ENCODE results near the gene ITM2B. TPM values are rescaled to one million over a fixed set of nuclear protein-coding genes. Genes with fewer than 3 reads are reported as not detected.

Gene ITM2B
- polyA plus RNA-seq, 4 donors, result 288 to 596 (median 393) TPM

Other genes with a start within 250 kb of the ITM2B start
- gene SUCLA2, start 231.9 kb upstream of the ITM2B start, polyA plus RNA-seq, result 10 to 100 TPM; 53.5 to 91.2 (median 58.0) TPM
- 10 to 100 TPM; 13.2 to 33.9 (median 23.8) TPM for gene NUDT15, start 195.5 kb upstream of the ITM2B start, polyA plus RNA-seq
- 10 to 100 TPM; 50.9 to 69.4 (median 66.6) TPM for gene MED4, start 138.1 kb upstream of the ITM2B start, polyA plus RNA-seq
- gene RB1, start 70.5 kb downstream of the ITM2B start, polyA plus RNA-seq, result 10 to 100 TPM; 11.9 to 33.6 (median 20.2) TPM
- gene LPAR6, start 179.9 kb downstream of the ITM2B start, polyA plus RNA-seq, result 10 to 100 TPM in 2 of 4 donors, 1 to 10 TPM in 2; 1.8 to 23.6 (median 11.6) TPM

Measured in small intestine (tissue), 4 donors.